Measurements from ENCODE around the gene TSPAN10.
A peak's percentile ranks its signal among the peaks of the same experiment; 100 is the strongest.

TSPAN10 gene

DNA sequence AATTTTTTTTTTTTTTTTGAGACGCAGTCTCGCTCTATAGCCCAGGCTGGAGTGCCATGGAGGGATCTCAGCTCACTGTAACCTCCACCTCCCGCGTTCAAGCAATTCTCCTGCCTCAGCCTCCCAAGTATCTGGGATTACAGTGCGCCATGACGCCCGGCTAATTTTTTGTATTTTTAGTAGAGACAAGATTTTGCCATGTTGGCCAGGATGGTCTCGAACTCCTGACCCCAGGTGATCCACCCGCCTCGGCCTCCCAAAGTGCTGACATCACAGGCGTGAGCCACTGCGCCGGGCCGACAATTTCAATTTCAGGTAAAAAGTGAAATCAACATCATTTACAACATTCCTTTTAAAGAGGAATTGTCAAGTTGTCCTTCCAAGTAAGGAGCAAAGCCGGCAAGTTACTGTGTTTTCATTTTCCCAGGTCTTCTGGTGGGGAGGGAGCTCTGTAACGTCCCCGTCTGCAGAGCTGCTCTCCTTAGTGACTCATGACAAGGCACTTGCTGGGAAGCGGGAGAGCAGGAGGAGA is 957 bp upstream of the TSPAN10 start:
- DNase-seq = no peak

DNA sequence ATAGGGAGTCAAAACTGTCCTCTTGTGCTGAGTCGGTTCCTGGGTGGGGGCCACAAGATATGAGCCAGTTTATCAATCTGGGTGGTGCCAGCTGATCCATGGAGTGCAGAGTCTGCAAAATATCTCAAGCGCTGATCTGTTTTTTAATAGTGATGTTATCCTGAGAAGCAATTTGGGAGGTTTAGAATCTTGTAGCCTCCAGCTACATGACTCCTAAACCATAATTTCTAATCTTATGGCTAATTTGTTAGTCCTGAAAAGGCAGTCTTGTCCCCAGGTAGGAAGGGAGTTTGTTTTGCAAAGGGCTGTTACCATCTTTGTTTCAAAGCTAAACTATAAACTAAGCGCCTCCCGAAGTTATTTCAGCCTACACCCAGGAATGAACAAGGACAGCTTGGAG is 1.7 kb downstream of the TSPAN10 start:
- no peak for DNase-seq

- no peak for DNase-seq
These were observed 3.0 kb downstream of the TSPAN10 start for GRCh38 chr17:81640011-81640410.

DNA sequence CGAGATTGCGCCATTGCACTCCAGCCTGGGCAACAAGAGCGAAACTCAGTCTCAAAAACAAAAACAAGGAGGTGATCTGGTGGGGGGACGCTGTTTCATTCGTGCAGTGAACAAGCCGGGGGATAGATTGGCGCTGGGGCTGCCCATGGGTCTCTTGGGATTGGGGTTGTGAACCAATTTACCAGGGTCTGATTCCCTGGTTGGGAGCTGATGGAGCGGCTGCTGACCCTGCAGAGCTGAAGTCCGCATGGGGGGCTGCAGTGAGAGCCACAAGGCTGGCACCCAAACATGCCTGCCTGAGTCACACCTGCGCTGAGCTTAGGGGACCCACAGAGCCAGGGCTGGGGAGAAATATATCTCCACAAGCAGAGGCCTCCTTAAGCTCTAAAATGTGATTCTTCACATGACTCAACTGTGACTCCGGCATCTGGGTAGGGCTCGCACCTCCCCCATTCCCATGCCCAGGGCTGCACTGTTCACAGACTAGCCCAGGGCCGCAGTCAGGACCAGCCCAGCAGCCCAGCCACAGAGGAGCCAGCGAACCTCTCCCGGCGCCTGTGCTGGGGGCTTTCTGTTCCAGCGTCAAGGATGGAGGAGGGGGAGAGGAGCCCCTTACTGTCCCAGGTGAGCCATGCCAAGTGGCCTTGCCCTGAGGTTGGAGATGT is 5.0 kb downstream of the TSPAN10 start:
- peak; percentile 64 for DNase-seq

DNA sequence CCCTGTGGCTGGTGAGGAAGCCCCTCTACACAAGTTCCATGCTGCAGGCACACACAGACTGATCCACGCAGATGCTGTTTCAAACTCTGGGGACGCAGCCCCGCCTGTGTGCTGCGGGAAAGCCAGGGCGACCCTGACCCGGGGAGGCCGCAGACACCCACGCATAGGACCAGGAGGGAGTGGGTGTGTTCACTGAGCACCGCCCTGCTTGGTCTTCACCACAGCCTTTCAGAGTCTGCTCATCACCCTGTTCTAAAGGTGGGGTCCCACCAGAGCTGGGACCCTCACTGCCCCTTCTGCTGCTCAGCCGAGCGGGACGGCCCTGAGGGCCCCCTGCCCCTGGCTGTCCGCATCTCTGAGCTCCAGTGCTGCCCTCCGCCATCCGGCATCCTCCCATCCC is 7.5 kb downstream of the TSPAN10 start:
- DNase-seq = no peak

GRCh38 chr17:81644976-81645952 is 8.3 kb downstream of the TSPAN10 start:
- DNase-seq = no peak

DNA sequence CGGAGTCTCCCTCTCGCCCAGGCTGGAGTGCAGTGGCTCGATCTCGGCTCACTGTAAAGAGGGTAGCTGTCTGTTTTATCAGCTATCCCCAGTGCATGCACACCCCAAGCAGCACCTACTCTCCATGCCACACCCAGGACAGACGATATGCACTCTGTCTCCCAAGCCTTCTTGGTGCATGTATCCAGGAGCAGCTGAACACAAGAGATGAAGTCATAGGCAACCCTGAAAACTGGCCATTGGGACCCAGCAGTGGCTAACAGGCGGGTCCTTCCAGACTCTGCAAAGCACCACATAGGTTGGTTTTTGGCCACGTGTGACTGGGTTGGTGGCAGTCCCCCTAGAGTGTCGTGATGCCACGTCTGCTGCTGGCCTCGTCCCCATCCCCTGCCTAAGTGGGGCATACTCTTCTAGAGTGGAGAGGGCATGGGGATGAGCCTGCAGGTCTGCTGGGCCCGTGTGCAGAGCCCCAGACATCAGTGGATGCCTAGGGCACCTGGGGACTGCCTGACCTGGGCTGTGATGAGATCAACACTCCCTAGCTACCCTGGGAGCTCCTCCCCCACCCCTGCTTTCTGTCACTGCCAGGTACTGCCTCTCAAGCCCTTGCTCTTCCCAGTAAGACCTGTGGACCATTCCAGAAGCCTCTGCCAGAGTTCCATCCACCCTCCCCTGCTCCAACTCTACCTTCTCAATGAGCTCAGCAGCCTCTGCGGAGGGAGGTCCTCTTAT is 10.0 kb downstream of the TSPAN10 start:
- no peak for DNase-seq

- DNase-seq = no peak
These were observed 10.6 kb downstream of the TSPAN10 start for GRCh38 chr17:81647640-81648012.

GRCh38 chr17:81648013-81648706 is 11.2 kb downstream of the TSPAN10 start:
- no peak for DNase-seq

DNA sequence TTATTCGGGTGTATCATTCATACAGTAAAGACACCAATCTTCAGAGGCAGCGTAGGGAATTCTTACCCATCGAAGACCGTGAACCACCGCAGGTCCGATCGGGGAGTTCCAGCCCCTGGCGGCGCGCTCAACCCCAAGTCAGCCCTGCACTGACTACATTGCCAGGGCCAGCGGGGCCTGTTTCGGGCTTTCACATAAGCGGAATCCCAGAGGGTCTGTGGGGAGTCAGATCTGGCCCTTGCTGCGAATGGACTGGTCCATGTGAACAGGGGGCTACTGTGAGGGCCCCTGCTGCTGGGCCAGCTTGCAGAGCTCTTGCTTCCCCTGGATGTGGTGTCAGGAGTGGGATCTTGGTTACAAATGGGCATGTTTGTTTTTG is 11.7 kb downstream of the TSPAN10 start:
- DNase-seq = no peak

DNA sequence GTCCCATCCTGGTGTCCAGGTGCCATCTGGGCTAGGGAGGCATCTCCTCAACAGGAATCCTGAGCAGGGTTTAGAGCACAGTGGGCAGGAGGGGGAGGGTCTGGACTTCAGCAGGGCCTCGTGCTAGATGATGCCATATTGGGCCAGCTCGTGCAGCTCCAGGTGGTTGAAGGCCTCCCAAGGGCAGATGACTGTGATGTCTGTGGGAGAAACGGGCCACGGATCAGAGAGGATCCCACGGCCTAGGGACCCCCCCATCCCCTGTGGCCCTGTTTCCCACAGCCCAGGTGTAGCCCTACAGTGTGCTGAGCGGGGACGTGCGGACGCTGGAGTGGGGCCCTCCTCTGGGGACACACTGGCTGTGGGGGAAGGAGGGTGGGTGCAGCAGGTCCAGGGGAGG is 14.0 kb downstream of the TSPAN10 start:
- DNase-seq = no peak

GRCh38 chr17:81651692-81652091 is 14.7 kb downstream of the TSPAN10 start:
- DNase-seq = peak; percentile 92

- DNase-seq = no peak
These were observed 16.1 kb downstream of the TSPAN10 start for GRCh38 chr17:81652906-81653771.

GRCh38 chr17:81655378-81656117 is 18.6 kb downstream of the TSPAN10 start:
- DNase-seq = no peak

DNA sequence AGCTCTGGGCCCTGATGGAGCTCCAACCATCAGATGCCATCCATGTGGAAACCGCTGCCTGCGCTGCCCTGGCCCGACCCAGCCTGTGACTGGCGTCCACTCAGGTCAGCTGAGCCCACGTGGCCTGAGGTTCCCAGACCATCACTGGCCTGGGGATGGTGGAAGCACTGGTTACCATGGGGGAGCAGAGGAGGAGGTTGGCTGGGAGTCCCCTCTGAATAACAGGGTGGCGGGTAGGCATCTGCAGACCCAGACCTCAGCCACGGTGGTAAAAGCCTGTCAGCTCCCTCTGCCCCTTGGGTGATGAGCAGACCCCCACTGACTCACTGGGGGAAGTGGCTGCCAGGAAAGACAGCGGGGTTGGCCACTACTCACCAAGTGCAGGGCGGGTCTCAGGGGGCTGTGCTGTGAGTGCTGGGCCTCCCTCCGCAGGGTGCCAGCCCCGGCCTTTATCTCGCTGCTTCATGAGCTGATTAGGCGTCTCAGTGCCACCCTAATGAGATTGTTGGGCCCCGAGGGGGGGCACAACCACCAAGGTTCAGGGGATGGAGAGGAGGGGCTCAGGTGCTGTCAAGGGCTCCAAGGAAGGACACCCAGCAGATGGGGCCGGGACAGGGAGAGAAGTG is 19.2 kb downstream of the TSPAN10 start, which contains the start of gene PDE6G:
PDE6G (minus strand) TSS at position 425 of the 626 bp plus-strand sequence. CDS start 3,237 bp downstream, outside the sequence.
- DNase-seq = no peak

DNA sequence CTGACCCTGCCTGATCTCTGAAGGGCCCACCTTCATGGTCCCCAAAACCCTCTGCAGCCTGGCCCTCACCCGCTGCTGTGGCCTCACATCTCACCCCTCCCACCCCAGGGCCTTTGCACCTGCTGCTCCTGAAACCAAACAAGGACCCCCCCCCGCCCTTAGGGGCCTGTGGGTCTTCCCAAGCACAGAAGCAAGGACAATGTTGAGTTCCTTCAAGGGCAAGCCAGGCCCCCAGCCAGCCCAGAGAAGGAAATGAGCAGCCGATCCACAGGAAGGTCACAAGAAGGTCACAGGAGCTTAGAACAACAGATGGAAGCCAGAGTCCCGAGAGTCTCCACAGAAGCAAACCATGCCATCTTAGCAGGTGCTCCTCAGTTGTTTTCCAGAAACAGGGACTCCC is 19.8 kb downstream of the TSPAN10 start:
- no peak for DNase-seq

GRCh38 chr17:81659038-81659437 is 22.0 kb downstream of the TSPAN10 start:
- DNase-seq = no peak

DNA sequence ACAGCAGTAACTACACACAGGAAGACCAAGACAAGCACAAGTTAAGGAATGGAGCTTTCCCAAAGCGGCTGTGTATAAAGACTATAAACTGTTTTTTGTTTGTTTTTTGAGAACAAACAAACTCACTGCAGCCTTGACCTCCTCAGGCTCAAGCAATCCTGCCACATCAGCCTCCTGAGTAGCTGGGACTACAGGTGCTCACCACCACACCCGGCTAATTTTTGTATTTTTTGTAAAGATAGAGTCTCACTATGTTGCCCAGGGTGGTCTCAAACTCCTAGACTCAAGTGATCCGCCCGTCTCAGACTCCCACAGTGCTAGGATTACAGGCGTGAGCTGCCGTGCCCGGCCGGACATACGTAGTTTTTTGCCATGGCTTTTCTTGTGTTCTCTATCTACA is 23.4 kb downstream of the TSPAN10 start:
- no peak for DNase-seq

DNA sequence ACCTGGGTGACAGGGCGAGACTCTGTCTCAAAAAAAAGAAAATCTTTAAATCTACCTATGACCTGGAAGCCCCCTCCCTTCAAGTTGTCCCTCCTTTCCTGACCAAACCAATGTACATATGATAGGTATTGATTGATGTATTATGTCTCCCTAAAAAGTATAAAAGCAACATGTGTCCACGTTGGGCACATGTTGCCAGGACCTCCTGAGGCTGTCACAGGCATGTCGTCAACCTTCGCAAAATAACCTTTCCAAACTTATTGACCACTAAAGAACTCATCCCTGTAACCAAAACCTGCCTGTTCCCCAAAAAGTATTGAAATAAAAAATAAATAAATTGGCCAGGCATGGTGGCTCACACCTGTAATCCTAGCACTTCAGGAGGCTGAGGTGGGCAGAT is 25.0 kb downstream of the TSPAN10 start:
- no peak for DNase-seq

DNA sequence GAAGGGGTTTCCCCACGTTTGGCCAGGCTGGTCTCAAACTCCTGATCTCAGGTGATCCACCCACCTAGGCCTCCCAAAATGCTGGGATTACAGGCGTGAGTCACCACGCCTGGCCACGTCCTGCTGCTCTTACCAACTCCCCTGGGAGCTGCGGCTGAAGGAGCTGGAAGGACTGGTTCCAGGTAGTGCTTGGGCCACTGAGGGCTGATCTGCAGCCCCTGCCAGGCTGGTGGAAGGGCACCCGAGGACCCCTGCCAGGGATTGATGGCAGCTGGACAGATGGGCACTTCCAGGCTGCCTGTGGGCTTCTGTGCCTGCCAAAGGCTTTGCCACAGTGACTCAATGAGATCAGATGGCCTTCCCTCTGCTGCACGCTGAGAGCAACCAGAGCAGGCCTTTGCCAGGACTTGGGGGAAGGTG is 27.1 kb downstream of the TSPAN10 start:
- DNase-seq = no peak

All from NCI-H226 (cell line).